B cell (primary cell): ENCODE data around the gene CRB1. TPM values are rescaled to one million over a fixed set of nuclear protein-coding genes. Genes with fewer than 3 reads are reported as not detected.

Experiments
- ATAC-seq: fragments of 200-7000 bp; cut with Tn5 transposase; one replicate; pipeline ENCODE4 v1.10.0; 2021; ENCODE audit warnings: low read depth, mild to moderate bottlenecking, moderate number of reproducible peaks, moderate library complexity
- CTCF ChIA-PET: fragments of 350-600 bp; sonication (Branson Sonifier 250); formaldehyde crosslinking; loops from one replicate; lab custom pipeline; 2021; ENCODE audit warnings: antibody characterized with exemption, inconsistent platforms; lab: Charles Lee
- POLR2A ChIA-PET: fragments of 350-600 bp; sonication (Branson Sonifier 250); formaldehyde crosslinking; loops from one replicate; lab custom pipeline; 2021; ENCODE audit warnings: antibody characterized with exemption; lab: Charles Lee
- DNase-seq: peaks from one replicate; pipeline ENCODE4 v3.0.0; 2013
- H2AFZ ChIP-seq: 2 replicates; pipeline ENCODE4 v1.6.1; 2012; ENCODE audit warnings: mild to moderate bottlenecking, low read depth, low read length; ENCODE audit not compliant: insufficient read depth, poor library complexity, severe bottlenecking
- H3K27ac ChIP-seq, 2 donors: 1 replicate in 1 of 2; 2 replicates in 1 of 2; pipeline ENCODE4 v1.5.1; 2012 to 2013; ENCODE audit warnings: low read length in 2 of 2, mild to moderate bottlenecking in 2 of 2, moderate library complexity in 1 of 2
- H3K27me3 ChIP-seq, 4 experiments: fragments of 200-600 bp in 1 of 4; sonication (generic) in 1 of 4; replicated peaks in 1 of 4; 1 replicate in 2 of 4; 2 replicates in 2 of 4; pipeline versions ENCODE4 v1.6.1 to v1.7.0; 2013 to 2016; ENCODE audit warnings: low read length in 3 of 4, mild to moderate bottlenecking in 2 of 4, mixed read lengths in 1 of 4, moderate library complexity in 1 of 4; ENCODE audit not compliant: insufficient read depth in 4 of 4, control insufficient read depth in 3 of 4; ENCODE audit errors: control extremely low read depth in 1 of 4
- H3K36me3 ChIP-seq, 2 experiments: replicated peaks in 1 of 2; 1 replicate in 1 of 2; 2 replicates in 1 of 2; pipeline versions ENCODE4 v1.6.1 to v1.7.1; 2013; ENCODE audit warnings: low read length in 1 of 2; ENCODE audit not compliant: insufficient read depth in 2 of 2, control insufficient read depth in 1 of 2; ENCODE audit errors: control extremely low read depth in 1 of 2, extremely low read depth in 1 of 2
- H3K4me1 ChIP-seq, 2 donors: fragments of 200-600 bp in 1 of 2; sonication (generic) in 1 of 2; 1 replicate in 1 of 2; 2 replicates in 1 of 2; pipeline versions ENCODE4 v1.5.1 to v1.6.1; 2013 to 2017; ENCODE audit warnings: low read length in 2 of 2; ENCODE audit not compliant: control insufficient read depth in 2 of 2, insufficient read depth in 2 of 2
- H3K4me2 ChIP-seq: replicated peaks from 2 replicates; pipeline ENCODE3; 2012; ENCODE audit warnings: mild to moderate bottlenecking, low read depth, low read length; ENCODE audit not compliant: poor library complexity, severe bottlenecking
- H3K4me3 ChIP-seq, 5 experiments: fragments of 200-600 bp in 1 of 5; sonication (generic) in 1 of 5; 1 replicate in 3 of 5; 2 replicates in 2 of 5; pipeline versions ENCODE4 v1.5.1 to v1.7.0; 2011 to 2016; ENCODE audit warnings: low read length in 4 of 5, mild to moderate bottlenecking in 4 of 5, low read depth in 2 of 5, control low read depth in 1 of 5, moderate library complexity in 1 of 5; ENCODE audit not compliant: insufficient read depth in 1 of 5; ENCODE audit errors: control extremely low read depth in 1 of 5, extremely low read depth in 1 of 5
- H3K79me2 ChIP-seq: fragments of 200-600 bp; sonication (generic); one replicate; pipeline ENCODE4 v1.6.0; 2016; ENCODE audit warnings: low read length; ENCODE audit not compliant: control insufficient read depth, insufficient read depth
- H3K9ac ChIP-seq: fragments of 200-600 bp; sonication (generic); 2 replicates; pipeline ENCODE4 v1.6.1; 2017; ENCODE audit warnings: mild to moderate bottlenecking, low read length, moderate library complexity
- H3K9me3 ChIP-seq, 3 donors: one replicate each; pipeline versions ENCODE4 v1.6.1 to v1.7.1; 2013; ENCODE audit warnings: low read length in 2 of 3; ENCODE audit not compliant: control insufficient read depth in 2 of 3, insufficient read depth in 1 of 3; ENCODE audit errors: control extremely low read depth in 1 of 3
- H4K20me1 ChIP-seq: 2 replicates; pipeline ENCODE4 v1.6.0; 2012; ENCODE audit warnings: mild to moderate bottlenecking, low read length; ENCODE audit not compliant: insufficient read depth, control insufficient read depth, poor library complexity, severe bottlenecking
- H3K27ac Mint-ChIP-seq: one replicate; pipeline ENCODE4 v1.8.0; 2021; ENCODE audit warnings: mixed read lengths
- H3K27me3 Mint-ChIP-seq: one replicate; pipeline ENCODE4 v1.8.0; 2021; ENCODE audit warnings: mixed read lengths
- H3K4me1 Mint-ChIP-seq: one replicate; pipeline ENCODE4 v1.8.0; 2021; ENCODE audit warnings: mixed read lengths
- H3K4me3 Mint-ChIP-seq: one replicate; pipeline ENCODE4 v1.8.0; 2021; ENCODE audit warnings: mixed read lengths
- H3K9me3 Mint-ChIP-seq: one replicate; pipeline ENCODE4 v1.8.0; 2022; ENCODE audit warnings: mixed read lengths; ENCODE audit not compliant: insufficient read depth
- CTCF ChIP-seq: fragments of 200-600 bp; IDR thresholded peaks from one replicate; pipeline ENCODE4 v1.8.0; 2022; ENCODE audit warnings: antibody characterized with exemption, mild to moderate bottlenecking
- EZH2 ChIP-seq: IDR thresholded peaks from 2 replicates; pipeline ENCODE4 v1.6.1; 2012; ENCODE audit warnings: borderline replicate concordance, low read depth, mild to moderate bottlenecking, moderate library complexity, low read length; ENCODE audit not compliant: insufficient read depth, poor library complexity, severe bottlenecking
- WGBS: methylation state at CpG from one replicate; pipeline ENCODE4 v1.1.5; 2013; ENCODE audit warnings: missing lambda C conversion rate; ENCODE audit not compliant: insufficient coverage; 5-methylcytosine and 5-hydroxymethylcytosine counted together
- intact Hi-C: fragments of 100-400 bp; cut with micrococcal nuclease; formaldehyde crosslinking; loops from one replicate; pipeline ENCODE4 v1.10.0; 2022
- polyA minus RNA-seq: library from RNA; depleted of rRNA, polyadenylated mRNA; stranded (reverse); fragments of >200 nt; gene quantifications from 2 replicates; pipeline ENCODE4 v1.2.3, GENCODE V29; 2012
- polyA plus RNA-seq: library from polyadenylated mRNA; depleted of rRNA; stranded (reverse); fragments of >200 nt; gene quantifications from 2 replicates; pipeline ENCODE4 v1.2.3, GENCODE V29; 2012
- total RNA-seq, 2 donors: library from RNA; stranded (reverse); fragments of 120-200 nt in 1 of 2; gene quantifications; 1 replicate in 1 of 2; 2 replicates in 1 of 2; pipeline versions ENCODE4 v1.2.3 to v1.2.4, GENCODE V29; 2013 to 2022

The CRB1 gene
- total RNA-seq (0.22 TPM in 1 of 2 replicates, not detected in the other), polyA plus RNA-seq (0.04 and 0.15 TPM in 2 replicates), polyA minus RNA-seq (0.29 TPM in 1 of 2 replicates, not detected in the other)
- 0.14 TPM for total RNA-seq (2013)

- no peak within 1 kb of the TSS for H2AFZ ChIP-seq
- no peaks in the 10 kb centered on the region for H3K27me3 ChIP-seq
- no peak within 1 kb of the TSS for H3K27ac ChIP-seq
- H3K79me2 ChIP-seq, result no peaks in the 10 kb centered on the region
- H3K9me3 ChIP-seq, result peaks cover 0 to 4% (median under 1%) of the 10 kb centered on the region in 3 donors
- ChIA-PET POLR2A (no interaction called here), CTCF (no interaction called here)
- no peak within 1 kb of the TSS for H3K4me2 ChIP-seq
- Mint-ChIP-seq H3K9me3 (no peaks in the 10 kb centered on the region), H3K4me1 (no peaks in the 10 kb centered on the region), H3K27me3 (no peaks in the 10 kb centered on the region), H3K4me3 (no peak within 1 kb of the TSS), H3K27ac (no peak within 1 kb of the TSS)
- H3K9ac ChIP-seq, result no peak within 1 kb of the TSS
- H4K20me1 ChIP-seq, result no peaks in the 10 kb centered on the region
- no peak for DNase-seq
- ATAC-seq, result no peak
- H3K36me3 ChIP-seq, result no peaks in the 10 kb centered on the region
- H3K4me1 ChIP-seq, result no peaks in the 10 kb centered on the region
- no peak for TF ChIP-seq EZH2
- WGBS, result 89% methylated on average over 2 of the region's 4 CpGs
- intact Hi-C loops, result no loop called here
- H3K4me3 ChIP-seq, result no peak within 1 kb of the TSS
Measured at GRCh38 chr1:197268012-197268411, at the start of gene CRB1. TSS of gene CRB1 (plus strand) at chr1:197268252. CDS start at chr1:197268413, 161 bp downstream.

- no peak overlapping the region for H3K27ac Mint-ChIP-seq
Measured at GRCh38 chr1:197218857-197219256, 49.2 kb upstream of the CRB1 start.

More at GRCh38 chr1:197218857-197219256, 49.2 kb upstream of the CRB1 start:
- no peak overlapping the region for H2AFZ ChIP-seq
- H3K4me2 ChIP-seq, result no peak overlapping the region
- ChIA-PET CTCF (no interaction called here), POLR2A (no interaction called here)
- TF ChIP-seq EZH2 (no peak), CTCF (no peak)
- no peak overlapping the region for H3K27ac ChIP-seq
- peaks cover 3% of the 10 kb centered on the region for H3K9me3 Mint-ChIP-seq
- no peaks in the 10 kb centered on the region for H3K79me2 ChIP-seq
- H3K36me3 ChIP-seq, result no peaks in the 10 kb centered on the region
- H3K9ac ChIP-seq, result no peak overlapping the region
- no peaks in the 10 kb centered on the region for H3K9me3 ChIP-seq
- no peak for DNase-seq
- H3K4me3 Mint-ChIP-seq, result no peak overlapping the region
- H3K27me3 ChIP-seq, result no peaks in the 10 kb centered on the region
- intact Hi-C loops, result no loop called here
- H3K4me3 ChIP-seq, result no peak overlapping the region
- H3K4me1 ChIP-seq, result no peaks in the 10 kb centered on the region
- no peak for ATAC-seq
- no peaks in the 10 kb centered on the region for H3K4me1 Mint-ChIP-seq
- no peaks in the 10 kb centered on the region for H3K27me3 Mint-ChIP-seq
- no peaks in the 10 kb centered on the region for H4K20me1 ChIP-seq
